Bronchial epithelial cell (primary cell): ENCODE measurements around the gene TRIM71. TPM values are rescaled to one million over a fixed set of nuclear protein-coding genes. Genes with fewer than 3 reads are reported as not detected.

Experiments
- DNase-seq: peaks from one replicate; pipeline ENCODE4 v3.0.0-alpha.2; 2010; ENCODE audit warnings: low read depth
- FAIRE-seq: peaks from 2 replicates; lab custom pipeline; 2011; peaks lifted over from hg19 to GRCh38; lab: Jason Lieb, UNC
- H3K27me3 ChIP-seq: 2 replicates; pipeline ENCODE4 v1.5.1; 2011; ENCODE audit warnings: low read length; ENCODE audit not compliant: control insufficient read depth, insufficient read depth
- H3K36me3 ChIP-seq: 2 replicates; pipeline ENCODE4 v1.5.1; 2011; ENCODE audit warnings: low read length; ENCODE audit not compliant: control insufficient read depth, insufficient read depth
- H3K4me3 ChIP-seq: 2 replicates; pipeline ENCODE4 v1.5.1; 2011; ENCODE audit warnings: mild to moderate bottlenecking, low read depth, low read length, control low read depth
- total RNA-seq: library from RNA; depleted of rRNA; stranded (reverse); fragments of >200 nt; gene quantifications from 2 replicates; pipeline ENCODE4 v1.2.1, GENCODE V29; 2014
- TF ChIP-seq, protein P1 (sequence below): IDR thresholded peaks from 2 replicates; pipeline ENCODE4 v1.5.1; 2011; ENCODE audit warnings: mild to moderate bottlenecking, moderate library complexity, low read length, control low read depth, inconsistent platforms; ENCODE audit not compliant: insufficient read depth, severe bottlenecking

The TRIM71 gene
- total RNA-seq, 1 donor from 2014 or later: not detected

- no peak for FAIRE-seq
- TF ChIP-seq, protein P1, sequence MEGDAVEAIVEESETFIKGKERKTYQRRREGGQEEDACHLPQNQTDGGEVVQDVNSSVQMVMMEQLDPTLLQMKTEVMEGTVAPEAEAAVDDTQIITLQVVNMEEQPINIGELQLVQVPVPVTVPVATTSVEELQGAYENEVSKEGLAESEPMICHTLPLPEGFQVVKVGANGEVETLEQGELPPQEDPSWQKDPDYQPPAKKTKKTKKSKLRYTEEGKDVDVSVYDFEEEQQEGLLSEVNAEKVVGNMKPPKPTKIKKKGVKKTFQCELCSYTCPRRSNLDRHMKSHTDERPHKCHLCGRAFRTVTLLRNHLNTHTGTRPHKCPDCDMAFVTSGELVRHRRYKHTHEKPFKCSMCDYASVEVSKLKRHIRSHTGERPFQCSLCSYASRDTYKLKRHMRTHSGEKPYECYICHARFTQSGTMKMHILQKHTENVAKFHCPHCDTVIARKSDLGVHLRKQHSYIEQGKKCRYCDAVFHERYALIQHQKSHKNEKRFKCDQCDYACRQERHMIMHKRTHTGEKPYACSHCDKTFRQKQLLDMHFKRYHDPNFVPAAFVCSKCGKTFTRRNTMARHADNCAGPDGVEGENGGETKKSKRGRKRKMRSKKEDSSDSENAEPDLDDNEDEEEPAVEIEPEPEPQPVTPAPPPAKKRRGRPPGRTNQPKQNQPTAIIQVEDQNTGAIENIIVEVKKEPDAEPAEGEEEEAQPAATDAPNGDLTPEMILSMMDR: no peak
Observed at GRCh38 chr3:32847528-32847927, 29.7 kb downstream of the TRIM71 start.

DNA sequence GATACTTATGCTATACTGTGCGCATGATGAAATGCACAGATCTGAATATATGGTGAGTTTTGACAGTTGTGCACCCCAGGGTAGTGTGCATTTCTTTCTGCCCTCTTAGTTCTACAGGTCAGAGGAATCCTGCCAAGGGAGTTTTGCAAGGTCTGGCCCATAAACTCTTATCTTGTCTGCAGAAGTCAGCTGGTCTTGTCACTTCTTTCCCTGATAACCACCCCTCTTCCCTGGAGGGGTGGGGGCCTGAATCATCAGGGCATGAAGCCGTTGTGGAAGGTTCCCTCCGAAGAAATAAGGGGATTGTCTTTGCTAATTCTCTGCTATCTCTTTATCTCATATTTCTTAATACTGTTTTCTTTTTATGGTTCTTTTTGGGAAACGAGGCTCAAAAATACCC is 30.4 kb downstream of the TRIM71 start:
- no peaks in the 10 kb centered on the region for H3K27me3 ChIP-seq
- no peaks in the 10 kb centered on the region for H3K36me3 ChIP-seq
- no peak overlapping the region for H3K4me3 ChIP-seq
- FAIRE-seq (no peak), DNase-seq (no peak)
- TF ChIP-seq, protein P1: no peak

More at GRCh38 chr3:32847528-32847927, 29.7 kb downstream of the TRIM71 start:
- H3K27me3 ChIP-seq: no peaks in the 10 kb centered on the region
- no peak overlapping the region for H3K4me3 ChIP-seq
- no peak for DNase-seq
- no peaks in the 10 kb centered on the region for H3K36me3 ChIP-seq

DNA sequence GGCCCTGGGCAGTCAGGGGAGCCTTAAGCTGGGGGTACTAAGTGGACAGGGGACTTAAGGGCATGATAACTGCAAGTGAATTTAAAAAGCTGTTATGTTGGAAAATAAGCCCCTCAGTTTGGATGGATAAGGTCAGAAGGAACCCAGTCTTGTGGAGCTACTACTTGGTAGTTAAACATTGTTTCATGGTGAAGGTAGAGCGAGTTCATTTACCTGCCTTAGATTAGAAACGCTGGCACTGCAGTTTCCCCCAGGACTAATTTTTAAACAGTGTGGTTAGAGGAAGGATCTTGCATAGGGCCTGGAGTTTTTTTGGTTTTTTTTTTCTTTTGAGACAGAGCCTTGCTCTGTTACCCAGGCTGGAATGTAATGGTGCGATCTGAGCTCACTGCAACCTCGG is 31.2 kb downstream of the TRIM71 start:
- TF ChIP-seq, protein P1: no peak
- no peak overlapping the region for H3K4me3 ChIP-seq
- FAIRE-seq (no peak), DNase-seq (no peak)
- no peaks in the 10 kb centered on the region for H3K36me3 ChIP-seq
- no peaks in the 10 kb centered on the region for H3K27me3 ChIP-seq

GRCh38 chr3:32850226-32850625 is 32.4 kb downstream of the TRIM71 start:
- H3K27me3 ChIP-seq: no peaks in the 10 kb centered on the region
- TF ChIP-seq, protein P1: no peak
- FAIRE-seq (no peak), DNase-seq (no peak)
- no peak overlapping the region for H3K4me3 ChIP-seq
- H3K36me3 ChIP-seq: no peaks in the 10 kb centered on the region

DNA sequence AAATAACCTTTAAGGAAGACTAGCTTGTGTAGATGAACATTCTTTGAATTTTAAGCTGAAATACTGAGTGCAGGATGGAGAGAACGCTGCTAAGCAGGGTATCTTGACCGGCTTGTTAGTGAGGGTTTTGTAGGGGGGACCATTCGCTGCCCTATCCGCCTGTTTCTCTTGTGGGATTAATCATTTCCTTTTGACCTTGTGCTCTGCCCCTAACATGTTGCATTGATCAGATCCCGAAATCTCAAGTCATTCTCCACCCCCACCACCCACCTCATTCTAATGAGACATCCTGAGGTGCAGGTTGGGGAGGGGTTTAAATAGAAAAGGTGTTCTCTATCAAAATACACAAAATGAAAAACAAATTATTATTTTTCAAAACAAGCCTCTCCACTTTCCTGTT is 32.8 kb downstream of the TRIM71 start:
- TF ChIP-seq, protein P1: no peak
- no peak overlapping the region for H3K4me3 ChIP-seq
- no peak for FAIRE-seq
- no peak for DNase-seq
- no peaks in the 10 kb centered on the region for H3K36me3 ChIP-seq
- H3K27me3 ChIP-seq: no peaks in the 10 kb centered on the region

GRCh38 chr3:32852146-32852545 is 34.3 kb downstream of the TRIM71 start:
- no peak for DNase-seq

More at GRCh38 chr3:32852146-32852545, 34.3 kb downstream of the TRIM71 start:
- no peaks in the 10 kb centered on the region for H3K27me3 ChIP-seq
- TF ChIP-seq, protein P1: no peak
- no peak overlapping the region for H3K4me3 ChIP-seq
- no peaks in the 10 kb centered on the region for H3K36me3 ChIP-seq
- no peak for FAIRE-seq
